ENCODE measurements around the gene MICOS13. TPM values are rescaled to one million over a fixed set of nuclear protein-coding genes. Genes with fewer than 3 reads are reported as not detected.

The MICOS13 gene
- total RNA-seq, 1 donor from 2014 or later = 7.5 TPM

GRCh38 chr19:5683177-5683886 is 3.0 kb upstream of the MICOS13 start:
- no peak overlapping the region for H3K27ac ChIP-seq
- H3K4me3 ChIP-seq = no peak overlapping the region
- no peak overlapping the region for H3K9ac ChIP-seq
- H3K27me3 ChIP-seq = no peaks in the 10 kb centered on the region
- Mint-ChIP-seq H3K27ac (no peak overlapping the region), H3K36me3 (no peaks in the 10 kb centered on the region), H3K4me3 (no peak overlapping the region), H3K27me3 (ENCODE audit: insufficient read depth, low read depth) (peaks cover 3% of the 10 kb centered on the region), H3K9me3 (no peaks in the 10 kb centered on the region), H3K4me1 (peaks cover 37% of the 10 kb centered on the region)
- H3F3A ChIP-seq (ENCODE audit: low read depth) = peaks cover 13% of the 10 kb centered on the region
- TF ChIP-seq EZH2 (IDR thresholded peaks at IDR 0.05) (no peak), CTCF (IDR thresholded peaks at IDR 0.05) (no peak), EZH2phosphoT487 (IDR thresholded peaks at IDR 0.05) (no peak)
- H3K79me2 ChIP-seq (ENCODE audit: low read depth) = no peaks in the 10 kb centered on the region
- no peaks in the 10 kb centered on the region for H3K36me3 ChIP-seq
- peaks cover 3% of the 10 kb centered on the region for H3K4me1 ChIP-seq
- no peak overlapping the region for H2AFZ ChIP-seq (replicated peaks)
- no peak overlapping the region for H3K4me2 ChIP-seq
- DNase-seq (ENCODE audit: low spot score) = no peak
- peaks cover 5% of the 10 kb centered on the region for H4K20me1 ChIP-seq (ENCODE audit: low read depth)
- H3K9me3 ChIP-seq (ENCODE audit: low read depth) = no peaks in the 10 kb centered on the region

DNA sequence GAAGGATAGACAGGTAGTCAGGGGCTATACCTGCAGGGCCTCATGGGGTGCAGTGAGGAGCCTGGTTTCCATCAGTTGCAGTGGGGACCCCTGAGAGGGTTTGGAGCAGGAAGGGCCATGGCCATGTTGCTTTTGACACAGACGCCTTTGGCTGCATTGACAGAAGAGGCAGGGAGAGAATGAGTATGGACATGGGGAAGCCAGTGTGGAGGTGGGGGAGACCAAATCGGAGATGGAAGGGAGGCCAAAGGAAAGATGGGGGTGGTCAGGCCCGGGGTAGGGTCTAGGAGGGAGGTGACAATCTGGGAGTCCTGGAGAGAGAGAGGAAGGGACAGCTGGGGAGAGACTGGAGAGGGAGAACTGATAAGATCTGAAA is 1.8 kb upstream of the MICOS13 start:
- Histone ChIP-seq H4K20me1 (ENCODE audit: low read depth) (peaks cover 5% of the 10 kb centered on the region), H3K9me3 (ENCODE audit: low read depth) (no peaks in the 10 kb centered on the region), H3K36me3 (no peaks in the 10 kb centered on the region), H3K9ac (no peak overlapping the region), H3K27me3 (no peaks in the 10 kb centered on the region), H3F3A (ENCODE audit: low read depth) (peaks cover 13% of the 10 kb centered on the region), H3K27ac (no peak overlapping the region), H3K79me2 (ENCODE audit: low read depth) (no peaks in the 10 kb centered on the region), H3K4me1 (peaks cover 3% of the 10 kb centered on the region), H3K4me3 (no peak overlapping the region), H2AFZ (replicated peaks) (no peak overlapping the region), H3K4me2 (peak overlapping the region; percentile 85)
- peaks cover 5% of the 10 kb centered on the region for H3K27me3 Mint-ChIP-seq (ENCODE audit: insufficient read depth, low read depth)
- H3K36me3 Mint-ChIP-seq = no peaks in the 10 kb centered on the region
- peaks cover 37% of the 10 kb centered on the region for H3K4me1 Mint-ChIP-seq
- TF ChIP-seq EZH2 (IDR thresholded peaks at IDR 0.05) (no peak), EZH2phosphoT487 (IDR thresholded peaks at IDR 0.05) (no peak), CTCF (IDR thresholded peaks at IDR 0.05) (no peak)
- H3K4me3 Mint-ChIP-seq = peak overlapping the region; percentile 86
- H3K27ac Mint-ChIP-seq = peak overlapping the region; percentile 2
- no peaks in the 10 kb centered on the region for H3K9me3 Mint-ChIP-seq
- no peak for DNase-seq (ENCODE audit: low spot score)

DNA sequence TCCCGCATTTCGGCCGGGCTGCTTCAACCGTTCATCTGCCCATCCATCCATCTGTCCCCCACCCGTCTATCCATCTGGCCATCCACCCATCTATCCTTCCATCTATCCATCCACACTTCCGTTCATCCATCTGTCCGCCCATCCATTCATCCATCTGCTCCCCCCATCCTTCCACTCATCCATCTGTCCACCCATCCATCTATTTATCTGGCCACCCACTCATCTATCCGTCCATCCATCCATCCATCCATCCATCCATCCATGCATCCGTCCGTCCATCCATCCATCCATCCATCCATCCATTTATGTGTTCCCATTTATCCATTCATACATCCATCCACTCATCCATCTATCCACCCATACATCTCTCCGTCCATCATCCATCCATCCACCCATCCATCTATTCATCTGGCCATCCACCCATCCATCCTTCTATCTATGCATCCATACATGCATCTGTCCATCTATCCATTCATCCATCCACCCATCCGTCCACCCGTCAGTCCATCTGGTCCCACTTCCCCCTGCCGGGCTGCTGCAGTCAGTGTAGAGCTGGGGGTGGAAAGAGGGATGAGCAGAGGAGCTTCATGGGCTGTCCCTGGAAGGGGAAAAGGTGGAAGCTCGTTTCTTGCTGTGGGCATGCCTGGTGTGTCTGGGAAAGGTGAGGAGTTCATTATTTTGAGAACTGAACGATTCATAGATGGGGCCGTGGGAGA is 1.2 kb upstream of the MICOS13 start:
- Histone ChIP-seq H3K9me3 (ENCODE audit: low read depth) (no peaks in the 10 kb centered on the region), H3K79me2 (ENCODE audit: low read depth) (no peaks in the 10 kb centered on the region), H4K20me1 (ENCODE audit: low read depth) (peaks cover 5% of the 10 kb centered on the region), H3K4me1 (peaks cover 3% of the 10 kb centered on the region), H2AFZ (replicated peaks) (no peak overlapping the region), H3K36me3 (no peaks in the 10 kb centered on the region), H3K27ac (no peak overlapping the region), H3F3A (ENCODE audit: low read depth) (peaks cover 13% of the 10 kb centered on the region), H3K4me3 (peak overlapping the region; percentile 69), H3K27me3 (no peaks in the 10 kb centered on the region), H3K9ac (no peak overlapping the region), H3K4me2 (peak overlapping the region; percentile 85)
- no peak for DNase-seq (ENCODE audit: low spot score)
- TF ChIP-seq EZH2phosphoT487 (IDR thresholded peaks at IDR 0.05) = no peak
- no peak for TF ChIP-seq CTCF (IDR thresholded peaks at IDR 0.05)
- no peak for TF ChIP-seq EZH2 (IDR thresholded peaks at IDR 0.05)
- Mint-ChIP-seq H3K27me3 (ENCODE audit: insufficient read depth, low read depth) (peaks cover 5% of the 10 kb centered on the region), H3K9me3 (no peaks in the 10 kb centered on the region), H3K36me3 (no peaks in the 10 kb centered on the region), H3K4me3 (peak overlapping the region; percentile 86), H3K27ac (peak overlapping the region; percentile 19), H3K4me1 (peaks cover 36% of the 10 kb centered on the region)
